Measurements from ENCODE around the gene LRP1. TPM values are rescaled to one million over a fixed set of nuclear protein-coding genes. Genes with fewer than 3 reads are reported as not detected.
"Not testable (repeated sequence)": the region's sequence is repeated elsewhere in the genome, so short reads cannot be mapped to it uniquely, and the experiment has no call there.

LRP1 gene
- total RNA-seq, 1 experiment from 2014 or later: 12.4 TPM

- BruUV-seq (replicated peaks): no TSS peak
- DNase-seq: no peak
- CTCF ChIA-PET: interaction anchor here (0.6 to 3.0 kb wide), 30 partner anchors 8 to 609 kb away, joined by 3 to 148 read pairs (median 6); partner anchors contain the start of genes LRP1, NAB2, NEMP1 and RBMS2
- Mint-ChIP-seq H3K27me3 (ENCODE audit: unreplicated experiment) (peaks cover 18% of the 10 kb centered on the region), H3K4me3 (ENCODE audit: low read depth, unreplicated experiment) (peak overlapping the region; percentile 77), H3K4me1 (ENCODE audit: low read depth, unreplicated experiment) (peaks cover 34% of the 10 kb centered on the region), H3K36me3 (ENCODE audit: insufficient read depth, unreplicated experiment) (peaks cover 37% of the 10 kb centered on the region), H3K9me3 (ENCODE audit: low read depth, unreplicated experiment) (no peaks in the 10 kb centered on the region), H3K27ac (ENCODE audit: unreplicated experiment) (peak overlapping the region; percentile 84)
- intact Hi-C loops (cut with micrococcal nuclease; ENCODE audit: unreplicated experiment): loop anchor here (1.0 to 5.0 kb wide), 3 partner anchors 43 to 355 kb away; no protein-coding TSS in a partner anchor
- TF ChIP-seq, protein P1, sequence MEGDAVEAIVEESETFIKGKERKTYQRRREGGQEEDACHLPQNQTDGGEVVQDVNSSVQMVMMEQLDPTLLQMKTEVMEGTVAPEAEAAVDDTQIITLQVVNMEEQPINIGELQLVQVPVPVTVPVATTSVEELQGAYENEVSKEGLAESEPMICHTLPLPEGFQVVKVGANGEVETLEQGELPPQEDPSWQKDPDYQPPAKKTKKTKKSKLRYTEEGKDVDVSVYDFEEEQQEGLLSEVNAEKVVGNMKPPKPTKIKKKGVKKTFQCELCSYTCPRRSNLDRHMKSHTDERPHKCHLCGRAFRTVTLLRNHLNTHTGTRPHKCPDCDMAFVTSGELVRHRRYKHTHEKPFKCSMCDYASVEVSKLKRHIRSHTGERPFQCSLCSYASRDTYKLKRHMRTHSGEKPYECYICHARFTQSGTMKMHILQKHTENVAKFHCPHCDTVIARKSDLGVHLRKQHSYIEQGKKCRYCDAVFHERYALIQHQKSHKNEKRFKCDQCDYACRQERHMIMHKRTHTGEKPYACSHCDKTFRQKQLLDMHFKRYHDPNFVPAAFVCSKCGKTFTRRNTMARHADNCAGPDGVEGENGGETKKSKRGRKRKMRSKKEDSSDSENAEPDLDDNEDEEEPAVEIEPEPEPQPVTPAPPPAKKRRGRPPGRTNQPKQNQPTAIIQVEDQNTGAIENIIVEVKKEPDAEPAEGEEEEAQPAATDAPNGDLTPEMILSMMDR (IDR thresholded peaks at IDR 0.05; ENCODE audit: unreplicated experiment): peak; percentile 84
Measured at GRCh38 chr12:57112492-57113294, 15.6 kb upstream of the LRP1 start.

- H3K4me1 Mint-ChIP-seq (ENCODE audit: low read depth, unreplicated experiment): peaks cover 15% of the 10 kb centered on the region
- H3K9me3 Mint-ChIP-seq (ENCODE audit: low read depth, unreplicated experiment): no peaks in the 10 kb centered on the region
- no peak overlapping the region for H3K27ac Mint-ChIP-seq (ENCODE audit: unreplicated experiment)
- BruUV-seq (replicated peaks): no TSS peak
- TF ChIP-seq, protein P1 (IDR thresholded peaks at IDR 0.05; ENCODE audit: unreplicated experiment): no peak
- no peak for DNase-seq
- CTCF ChIA-PET: interaction anchor here (1.3 kb wide), 1 partner anchor 66 kb away, joined by 3 read pairs; no protein-coding TSS in a partner anchor
- H3K36me3 Mint-ChIP-seq (ENCODE audit: insufficient read depth, unreplicated experiment): peaks cover 6% of the 10 kb centered on the region
- intact Hi-C loops (cut with micrococcal nuclease; ENCODE audit: unreplicated experiment): no loop called here
- no peak overlapping the region for H3K4me3 Mint-ChIP-seq (ENCODE audit: low read depth, unreplicated experiment)
- H3K27me3 Mint-ChIP-seq (ENCODE audit: unreplicated experiment): peaks cover 18% of the 10 kb centered on the region
Measured at GRCh38 chr12:57116580-57117281, 11.6 kb upstream of the LRP1 start.

- Mint-ChIP-seq H3K9me3 (ENCODE audit: low read depth, unreplicated experiment) (peaks cover 4% of the 10 kb centered on the region), H3K4me1 (ENCODE audit: low read depth, unreplicated experiment) (no peaks in the 10 kb centered on the region), H3K27ac (ENCODE audit: unreplicated experiment) (no peak overlapping the region), H3K36me3 (ENCODE audit: insufficient read depth, unreplicated experiment) (no peaks in the 10 kb centered on the region), H3K27me3 (ENCODE audit: unreplicated experiment) (peaks cover 23% of the 10 kb centered on the region), H3K4me3 (ENCODE audit: low read depth, unreplicated experiment) (no peak overlapping the region)
- intact Hi-C loops (cut with micrococcal nuclease; ENCODE audit: unreplicated experiment): no loop called here
- BruUV-seq (replicated peaks): no TSS peak
- CTCF ChIA-PET: interaction anchor here (1.6 kb wide), 1 partner anchor 49 kb away, joined by 3 read pairs; no protein-coding TSS in a partner anchor
- TF ChIP-seq, protein P1 (IDR thresholded peaks at IDR 0.05; ENCODE audit: unreplicated experiment): no peak
- DNase-seq: no peak
Measured at GRCh38 chr12:57118711-57119271, 9.5 kb upstream of the LRP1 start.

DNA sequence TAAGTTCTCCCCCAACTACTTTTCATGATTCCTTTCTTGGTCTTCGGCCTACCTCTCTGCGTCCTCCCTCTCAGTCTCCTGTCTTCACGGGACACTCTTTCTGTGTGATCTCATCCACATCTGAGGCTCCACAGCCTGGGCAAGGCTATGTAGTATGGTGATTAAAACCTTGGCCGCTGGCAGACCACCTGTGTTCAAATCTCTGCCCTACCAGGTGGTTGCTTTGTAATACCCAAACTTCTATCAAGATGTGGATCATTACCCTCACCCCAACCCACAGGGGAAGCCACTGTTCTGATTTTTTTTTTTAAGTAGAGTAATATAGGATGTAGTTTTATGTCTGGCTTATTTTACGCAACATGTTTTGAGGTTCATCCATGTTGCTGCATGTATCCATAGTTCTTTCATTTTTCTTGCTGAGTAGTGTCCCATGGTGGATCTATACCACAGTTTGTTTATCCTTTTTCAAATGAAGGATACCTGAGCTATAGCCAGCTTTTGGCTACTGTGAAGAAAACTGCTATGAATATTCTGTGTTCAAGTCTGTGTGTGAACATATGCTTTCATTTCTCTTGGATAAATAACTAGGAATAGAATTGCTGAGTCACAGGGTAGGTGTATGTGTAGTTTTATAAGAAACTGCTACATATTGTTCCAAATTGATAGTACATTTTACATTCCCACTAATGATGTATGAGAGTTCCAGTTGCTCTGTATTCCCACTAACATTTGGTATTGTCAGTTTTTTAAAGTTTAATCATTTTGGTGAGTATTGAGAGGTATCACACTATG is 8.8 kb upstream of the LRP1 start:
- H3K27ac Mint-ChIP-seq (ENCODE audit: unreplicated experiment): no peak overlapping the region
- CTCF ChIA-PET: interaction anchor here (0.7 kb wide), 1 partner anchor 12 kb away, joined by 7 read pairs; no protein-coding TSS in a partner anchor
- BruUV-seq (replicated peaks): no TSS peak
- H3K36me3 Mint-ChIP-seq (ENCODE audit: insufficient read depth, unreplicated experiment): no peaks in the 10 kb centered on the region
- H3K4me3 Mint-ChIP-seq (ENCODE audit: low read depth, unreplicated experiment): no peak overlapping the region
- TF ChIP-seq, protein P1 (IDR thresholded peaks at IDR 0.05; ENCODE audit: unreplicated experiment): no peak
- no peak for DNase-seq
- H3K27me3 Mint-ChIP-seq (ENCODE audit: unreplicated experiment): peaks cover 30% of the 10 kb centered on the region
- peaks cover 10% of the 10 kb centered on the region for H3K9me3 Mint-ChIP-seq (ENCODE audit: low read depth, unreplicated experiment)
- no peaks in the 10 kb centered on the region for H3K4me1 Mint-ChIP-seq (ENCODE audit: low read depth, unreplicated experiment)
- intact Hi-C loops (cut with micrococcal nuclease; ENCODE audit: unreplicated experiment): no loop called here

- CTCF ChIA-PET: interaction anchor here (1.1 to 1.5 kb wide), 3 partner anchors 8 to 55 kb away, joined by 3 to 5 read pairs (median 5); no protein-coding TSS in a partner anchor
- H3K27me3 Mint-ChIP-seq (ENCODE audit: unreplicated experiment): peaks cover 37% of the 10 kb centered on the region
- H3K4me1 Mint-ChIP-seq (ENCODE audit: low read depth, unreplicated experiment); H3K27ac Mint-ChIP-seq (ENCODE audit: unreplicated experiment); H3K36me3 Mint-ChIP-seq (ENCODE audit: insufficient read depth, unreplicated experiment); H3K9me3 Mint-ChIP-seq (ENCODE audit: low read depth, unreplicated experiment); H3K4me3 Mint-ChIP-seq (ENCODE audit: low read depth, unreplicated experiment); BruUV-seq (replicated peaks); intact Hi-C loops (cut with micrococcal nuclease; ENCODE audit: unreplicated experiment); DNase-seq: not testable (repeated sequence)
Measured at GRCh38 chr12:57120718-57121117, 7.6 kb upstream of the LRP1 start.

All from Calu3 (cell line).